Stimulated activated naive CD8-positive, alpha-beta T cell treated with anti-CD3 and anti-CD28 coated beads, Interleukin-15, Interleukin-2, amounts not matched to agents 100 ng/mL and 50 ng/mL, for 24 hours (primary cell): ENCODE data around the gene ZSCAN10.
"Not testable (repeated sequence)": the region's sequence is repeated elsewhere in the genome, so short reads cannot be mapped to it uniquely, and the experiment has no call there.

Experiments used
- H3K27ac Mint-ChIP-seq: one replicate; pipeline ENCODE4 v1.8.0; 2021; ENCODE audit warnings: mild to moderate bottlenecking, mixed read lengths
- H3K27me3 Mint-ChIP-seq: one replicate; pipeline ENCODE4 v1.8.0; 2021; ENCODE audit warnings: mixed read lengths
- H3K36me3 Mint-ChIP-seq: one replicate; pipeline ENCODE4 v1.8.0; 2021; ENCODE audit warnings: low read depth, mixed read lengths
- H3K4me1 Mint-ChIP-seq: one replicate; pipeline ENCODE4 v1.8.0; 2021; ENCODE audit warnings: low read depth, mixed read lengths
- H3K4me3 Mint-ChIP-seq: one replicate; pipeline ENCODE4 v1.8.0; 2021; ENCODE audit warnings: mild to moderate bottlenecking, mixed read lengths
- H3K9me3 Mint-ChIP-seq: one replicate; pipeline ENCODE4 v1.8.0; 2021; ENCODE audit warnings: mixed read lengths

ZSCAN10 gene

GRCh38 chr16:3085868-3086595, 13.1 kb downstream of the ZSCAN10 start:
- H3K36me3 Mint-ChIP-seq, result no peaks in the 10 kb centered on the region
- no peak overlapping the region for H3K27ac Mint-ChIP-seq
- H3K4me3 Mint-ChIP-seq, result peak overlapping the region; percentile 35
- H3K9me3 Mint-ChIP-seq, result no peaks in the 10 kb centered on the region
- H3K4me1 Mint-ChIP-seq, result peaks cover 33% of the 10 kb centered on the region
- H3K27me3 Mint-ChIP-seq, result no peaks in the 10 kb centered on the region

- peaks cover 36% of the 10 kb centered on the region for H3K4me1 Mint-ChIP-seq
- H3K36me3 Mint-ChIP-seq, result no peaks in the 10 kb centered on the region
- peaks cover 3% of the 10 kb centered on the region for H3K9me3 Mint-ChIP-seq
- H3K27me3 Mint-ChIP-seq, result no peaks in the 10 kb centered on the region
- no peak overlapping the region for H3K27ac Mint-ChIP-seq
- no peak overlapping the region for H3K4me3 Mint-ChIP-seq
Observed at GRCh38 chr16:3084969-3085670, 14.0 kb downstream of the ZSCAN10 start.

GRCh38 chr16:3084491-3084890, 14.6 kb downstream of the ZSCAN10 start:
- H3K27ac Mint-ChIP-seq, result no peak overlapping the region
- peaks cover 5% of the 10 kb centered on the region for H3K36me3 Mint-ChIP-seq
- peaks cover 3% of the 10 kb centered on the region for H3K9me3 Mint-ChIP-seq
- H3K4me3 Mint-ChIP-seq, result no peak overlapping the region
- no peaks in the 10 kb centered on the region for H3K27me3 Mint-ChIP-seq
- H3K4me1 Mint-ChIP-seq, result peaks cover 36% of the 10 kb centered on the region

- H3K36me3 Mint-ChIP-seq, H3K9me3 Mint-ChIP-seq, H3K27me3 Mint-ChIP-seq, H3K27ac Mint-ChIP-seq, H3K4me3 Mint-ChIP-seq: not testable (repeated sequence)
- H3K4me1 Mint-ChIP-seq, result peaks cover 36% of the 10 kb centered on the region
Observed at GRCh38 chr16:3083408-3083807, 15.7 kb downstream of the ZSCAN10 start.

GRCh38 chr16:3081957-3082356, 17.1 kb downstream of the ZSCAN10 start:
- H3K36me3 Mint-ChIP-seq, H3K9me3 Mint-ChIP-seq, H3K27ac Mint-ChIP-seq, H3K27me3 Mint-ChIP-seq, H3K4me3 Mint-ChIP-seq: not testable (repeated sequence)
- H3K4me1 Mint-ChIP-seq, result peaks cover 39% of the 10 kb centered on the region

GRCh38 chr16:3080024-3080423, 19.1 kb downstream of the ZSCAN10 start:
- Mint-ChIP-seq H3K36me3 (peaks cover 14% of the 10 kb centered on the region), H3K4me1 (peaks cover 52% of the 10 kb centered on the region), H3K27ac (peak overlapping the region; percentile 47), H3K27me3 (no peaks in the 10 kb centered on the region), H3K9me3 (peaks cover 8% of the 10 kb centered on the region), H3K4me3 (no peak overlapping the region)

GRCh38 chr16:3076577-3076976, 22.5 kb downstream of the ZSCAN10 start:
- H3K4me3 Mint-ChIP-seq, result peak overlapping the region; percentile 60
- peaks cover 73% of the 10 kb centered on the region for H3K4me1 Mint-ChIP-seq
- H3K27me3 Mint-ChIP-seq, result no peaks in the 10 kb centered on the region
- H3K9me3 Mint-ChIP-seq, result peaks cover 8% of the 10 kb centered on the region
- peak overlapping the region; percentile 86 for H3K27ac Mint-ChIP-seq
- peaks cover 14% of the 10 kb centered on the region for H3K36me3 Mint-ChIP-seq

GRCh38 chr16:3075946-3076345, 23.1 kb downstream of the ZSCAN10 start:
- H3K9me3 Mint-ChIP-seq, H3K4me3 Mint-ChIP-seq, H3K27me3 Mint-ChIP-seq, H3K27ac Mint-ChIP-seq: not testable (repeated sequence)
- Mint-ChIP-seq H3K36me3 (peaks cover 14% of the 10 kb centered on the region), H3K4me1 (peaks cover 75% of the 10 kb centered on the region)

- Mint-ChIP-seq H3K27ac (peak overlapping the region; percentile 94), H3K4me3 (peak overlapping the region; percentile 72), H3K27me3 (no peaks in the 10 kb centered on the region), H3K36me3 (peaks cover 14% of the 10 kb centered on the region), H3K4me1 (peaks cover 71% of the 10 kb centered on the region), H3K9me3 (peaks cover 4% of the 10 kb centered on the region)
Observed at GRCh38 chr16:3075523-3075915, 23.6 kb downstream of the ZSCAN10 start.

- Mint-ChIP-seq H3K27me3 (no peaks in the 10 kb centered on the region), H3K36me3 (peaks cover 16% of the 10 kb centered on the region), H3K4me3 (peak overlapping the region; percentile 72), H3K9me3 (peaks cover 4% of the 10 kb centered on the region), H3K4me1 (peaks cover 76% of the 10 kb centered on the region), H3K27ac (peak overlapping the region; percentile 94)
Observed at GRCh38 chr16:3074860-3075522, 24.1 kb downstream of the ZSCAN10 start.

GRCh38 chr16:3073448-3073847, 25.6 kb downstream of the ZSCAN10 start:
- H3K27me3 Mint-ChIP-seq, result no peaks in the 10 kb centered on the region
- peaks cover 24% of the 10 kb centered on the region for H3K36me3 Mint-ChIP-seq
- H3K9me3 Mint-ChIP-seq, result peaks cover 4% of the 10 kb centered on the region
- H3K4me3 Mint-ChIP-seq, result peak overlapping the region; percentile 38
- peak overlapping the region; percentile 94 for H3K27ac Mint-ChIP-seq
- H3K4me1 Mint-ChIP-seq, result peaks cover 86% of the 10 kb centered on the region

- Mint-ChIP-seq H3K36me3 (peaks cover 31% of the 10 kb centered on the region), H3K4me1 (peaks cover 86% of the 10 kb centered on the region)
- not testable (repeated sequence) for H3K4me3 Mint-ChIP-seq, H3K27me3 Mint-ChIP-seq, H3K9me3 Mint-ChIP-seq, H3K27ac Mint-ChIP-seq
Observed at GRCh38 chr16:3072576-3073263, 26.4 kb downstream of the ZSCAN10 start.

- not testable (repeated sequence) for H3K27me3 Mint-ChIP-seq, H3K4me3 Mint-ChIP-seq, H3K9me3 Mint-ChIP-seq
- Mint-ChIP-seq H3K36me3 (peaks cover 35% of the 10 kb centered on the region), H3K27ac (peak overlapping the region; percentile 43), H3K4me1 (peaks cover 83% of the 10 kb centered on the region)
Observed at GRCh38 chr16:3072148-3072547, 26.9 kb downstream of the ZSCAN10 start.

GRCh38 chr16:3071655-3072054, 27.4 kb downstream of the ZSCAN10 start:
- Mint-ChIP-seq H3K4me3 (no peak overlapping the region), H3K27ac (peak overlapping the region; percentile 43), H3K36me3 (peaks cover 33% of the 10 kb centered on the region), H3K9me3 (no peaks in the 10 kb centered on the region), H3K27me3 (no peaks in the 10 kb centered on the region), H3K4me1 (peaks cover 79% of the 10 kb centered on the region)

GRCh38 chr16:3070608-3071111, 28.4 kb downstream of the ZSCAN10 start:
- Mint-ChIP-seq H3K4me1 (peaks cover 69% of the 10 kb centered on the region), H3K27ac (peak overlapping the region; percentile 84), H3K9me3 (no peaks in the 10 kb centered on the region), H3K27me3 (no peaks in the 10 kb centered on the region), H3K4me3 (no peak overlapping the region), H3K36me3 (peaks cover 33% of the 10 kb centered on the region)
